Bronchial epithelial cell (primary cell): ENCODE data around the gene LIMS2. TPM values are rescaled to one million over a fixed set of nuclear protein-coding genes. Genes with fewer than 3 reads are reported as not detected.

Experiments
- DNase-seq: peaks from one replicate; pipeline ENCODE4 v3.0.0-alpha.2; 2010; ENCODE audit warnings: low read depth
- FAIRE-seq: peaks from 2 replicates; lab custom pipeline; 2011; peaks lifted over from hg19 to GRCh38; lab: Jason Lieb, UNC
- H3K27me3 ChIP-seq: 2 replicates; pipeline ENCODE4 v1.5.1; 2011; ENCODE audit warnings: low read length; ENCODE audit not compliant: control insufficient read depth, insufficient read depth
- H3K36me3 ChIP-seq: 2 replicates; pipeline ENCODE4 v1.5.1; 2011; ENCODE audit warnings: low read length; ENCODE audit not compliant: control insufficient read depth, insufficient read depth
- H3K4me3 ChIP-seq: 2 replicates; pipeline ENCODE4 v1.5.1; 2011; ENCODE audit warnings: mild to moderate bottlenecking, low read depth, low read length, control low read depth
- CTCF ChIP-seq: IDR thresholded peaks from 2 replicates; pipeline ENCODE4 v1.5.1; 2011; ENCODE audit warnings: mild to moderate bottlenecking, moderate library complexity, low read length, control low read depth, inconsistent platforms; ENCODE audit not compliant: insufficient read depth, severe bottlenecking
- total RNA-seq: library from RNA; depleted of rRNA; stranded (reverse); fragments of >200 nt; gene quantifications from 2 replicates; pipeline ENCODE4 v1.2.1, GENCODE V29; 2014

The LIMS2 gene
- total RNA-seq, 1 donor from 2014 or later: 0.79 TPM

- DNase-seq: no peak
- no peaks in the 10 kb centered on the region for H3K27me3 ChIP-seq
- no peak for FAIRE-seq
Observed at GRCh38 chr2:127590386-127591190, 84.7 kb downstream of the LIMS2 start.

GRCh38 chr2:127589841-127590240 lies 85.5 kb downstream of the LIMS2 start:
- FAIRE-seq (peak; percentile 13), DNase-seq (no peak)
- no peaks in the 10 kb centered on the region for H3K36me3 ChIP-seq
- no peaks in the 10 kb centered on the region for H3K27me3 ChIP-seq
- TF ChIP-seq CTCF: no peak
- no peak overlapping the region for H3K4me3 ChIP-seq

More at GRCh38 chr2:127590386-127591190, 84.7 kb downstream of the LIMS2 start:
- TF ChIP-seq CTCF: no peak
- no peak overlapping the region for H3K4me3 ChIP-seq
- no peaks in the 10 kb centered on the region for H3K36me3 ChIP-seq

GRCh38 chr2:127589358-127589757 lies 86.0 kb downstream of the LIMS2 start:
- no peak overlapping the region for H3K4me3 ChIP-seq
- no peaks in the 10 kb centered on the region for H3K36me3 ChIP-seq
- H3K27me3 ChIP-seq: no peaks in the 10 kb centered on the region
- TF ChIP-seq CTCF: no peak
- DNase-seq: no peak
- FAIRE-seq: no peak

Other genes starting within 250 kb of the LIMS2 start
- 40.8 and 51.0 TPM in 2 replicates for gene IWS1, start 149.0 kb downstream of the LIMS2 start, total RNA-seq
- not detected in 2 replicates for gene MYO7B, start 139.8 kb downstream of the LIMS2 start, total RNA-seq
- gene GPR17, start 29.4 kb downstream of the LIMS2 start, total RNA-seq: not detected in 2 replicates
- gene SFT2D3, start 26.0 kb upstream of the LIMS2 start, total RNA-seq: 3.2 and 5.0 TPM in 2 replicates
- 27.0 and 31.3 TPM in 2 replicates for gene WDR33, start 135.6 kb upstream of the LIMS2 start, total RNA-seq
- gene POLR2D, start 182.6 kb upstream of the LIMS2 start, total RNA-seq: 22.5 and 24.2 TPM in 2 replicates
- gene AMMECR1L, start 210.4 kb upstream of the LIMS2 start, total RNA-seq: 31.6 and 32.5 TPM in 2 replicates